NCI-H128 (cell line): ENCODE measurements around the gene NTSR1.

ENCODE experiments used
- DNase-seq: peaks from one replicate; lab custom pipeline; 2025; ENCODE audit not compliant: unreplicated experiment; lab: John Stamatoyannopoulos, UW

NTSR1 gene

GRCh38 chr20:62768551-62769287 is 60.1 kb downstream of the NTSR1 start:
- no peak for DNase-seq

GRCh38 chr20:62769346-62770071 is 60.9 kb downstream of the NTSR1 start:
- DNase-seq, result no peak

- no peak for DNase-seq
Observed at GRCh38 chr20:62770111-62770910, 61.7 kb downstream of the NTSR1 start.

- DNase-seq, result no peak
Observed at GRCh38 chr20:62770916-62771315, 62.3 kb downstream of the NTSR1 start.

- DNase-seq, result no peak
Observed at GRCh38 chr20:62771396-62772102, 62.9 kb downstream of the NTSR1 start.

- no peak for DNase-seq
Observed at GRCh38 chr20:62772103-62772611, 63.5 kb downstream of the NTSR1 start.

- DNase-seq, result no peak
Observed at GRCh38 chr20:62772619-62772989, 64.0 kb downstream of the NTSR1 start.

- no peak for DNase-seq
Observed at GRCh38 chr20:62772990-62773844, 64.6 kb downstream of the NTSR1 start.

- DNase-seq, result no peak
Observed at GRCh38 chr20:62773845-62774714, 65.4 kb downstream of the NTSR1 start.

- no peak for DNase-seq
Observed at GRCh38 chr20:62774762-62775161, 66.1 kb downstream of the NTSR1 start.

- no peak for DNase-seq
Observed at GRCh38 chr20:62775206-62775605, 66.6 kb downstream of the NTSR1 start.

GRCh38 chr20:62776035-62776691 is 67.5 kb downstream of the NTSR1 start:
- DNase-seq, result no peak

GRCh38 chr20:62776692-62777527 is 68.3 kb downstream of the NTSR1 start:
- DNase-seq, result no peak

- DNase-seq, result no peak
Observed at GRCh38 chr20:62777528-62777830, 68.8 kb downstream of the NTSR1 start.

- no peak for DNase-seq
Observed at GRCh38 chr20:62778058-62778457, 69.4 kb downstream of the NTSR1 start.

- DNase-seq, result no peak
Observed at GRCh38 chr20:62778601-62779416, 70.2 kb downstream of the NTSR1 start.

- no peak for DNase-seq
Observed at GRCh38 chr20:62779417-62779685, 70.7 kb downstream of the NTSR1 start.
